MM.1S (cell line): ENCODE results near the gene STRADA.

ENCODE experiments used
- EZH2 ChIP-seq: fragments of 300-600 bp; sonication (generic); optimal IDR thresholded peaks from 2 replicates; pipeline ENCODE3; 2017; ENCODE audit warnings: low read depth, mild to moderate bottlenecking, antibody characterized with exemption, low read length, mixed read lengths
- EZH2phosphoT487 ChIP-seq: fragments of 300-600 bp; sonication (generic); IDR thresholded peaks from 2 replicates; pipeline ENCODE4 v1.6.1; 2018; ENCODE audit warnings: antibody characterized with exemption, low read length
- TF ChIP-seq, protein P1 (sequence below): fragments of 300-600 bp; sonication (generic); IDR thresholded peaks from 2 replicates; pipeline ENCODE4 v1.5.1; 2016; ENCODE audit warnings: antibody characterized with exemption, low read length, mixed read lengths

- TF ChIP-seq, protein P1, sequence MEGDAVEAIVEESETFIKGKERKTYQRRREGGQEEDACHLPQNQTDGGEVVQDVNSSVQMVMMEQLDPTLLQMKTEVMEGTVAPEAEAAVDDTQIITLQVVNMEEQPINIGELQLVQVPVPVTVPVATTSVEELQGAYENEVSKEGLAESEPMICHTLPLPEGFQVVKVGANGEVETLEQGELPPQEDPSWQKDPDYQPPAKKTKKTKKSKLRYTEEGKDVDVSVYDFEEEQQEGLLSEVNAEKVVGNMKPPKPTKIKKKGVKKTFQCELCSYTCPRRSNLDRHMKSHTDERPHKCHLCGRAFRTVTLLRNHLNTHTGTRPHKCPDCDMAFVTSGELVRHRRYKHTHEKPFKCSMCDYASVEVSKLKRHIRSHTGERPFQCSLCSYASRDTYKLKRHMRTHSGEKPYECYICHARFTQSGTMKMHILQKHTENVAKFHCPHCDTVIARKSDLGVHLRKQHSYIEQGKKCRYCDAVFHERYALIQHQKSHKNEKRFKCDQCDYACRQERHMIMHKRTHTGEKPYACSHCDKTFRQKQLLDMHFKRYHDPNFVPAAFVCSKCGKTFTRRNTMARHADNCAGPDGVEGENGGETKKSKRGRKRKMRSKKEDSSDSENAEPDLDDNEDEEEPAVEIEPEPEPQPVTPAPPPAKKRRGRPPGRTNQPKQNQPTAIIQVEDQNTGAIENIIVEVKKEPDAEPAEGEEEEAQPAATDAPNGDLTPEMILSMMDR, result no peak
- TF ChIP-seq EZH2phosphoT487, result no peak
- no peak for TF ChIP-seq EZH2
Measured at GRCh38 chr17:63672856-63673255, 68.7 kb downstream of the STRADA start.
